HepG2 (cell line): ENCODE results near the gene SIAH1. TPM values are rescaled to one million over a fixed set of nuclear protein-coding genes. Genes with fewer than 3 reads are reported as not detected.

Experiments
- FOXA3 ChIP-seq: IDR thresholded peaks from 2 replicates; pipeline ENCODE4 v1.6.1; 2016; ENCODE audit warnings: missing genetic modification reagents, missing compliant biosample characterization
- PHF8 ChIP-seq: sonication (generic); formaldehyde crosslinking; IDR thresholded peaks from 2 replicates; pipeline ENCODE4 v1.5.0; 2020; ENCODE audit warnings: missing genetic modification reagents
- RERE ChIP-seq: IDR thresholded peaks from 2 replicates; pipeline ENCODE4 v1.6.1; 2016; ENCODE audit warnings: low read depth, missing genetic modification reagents, missing compliant biosample characterization
- SRSF1 ChIP-seq: fragments of 200-400 bp; formaldehyde crosslinking; optimal IDR thresholded peaks from 2 replicates; pipeline ENCODE3; 2017; ENCODE audit warnings: mild to moderate bottlenecking, low read depth, low read length, moderate library complexity
- TERF1 ChIP-seq: sonication (generic); formaldehyde crosslinking; IDR thresholded peaks from 2 replicates; pipeline ENCODE4 v1.8.0; 2022; ENCODE audit warnings: mild to moderate bottlenecking, missing genetic modification reagents, moderate library complexity
- YEATS4 ChIP-seq: sonication (generic); formaldehyde crosslinking; IDR thresholded peaks from 2 replicates; pipeline ENCODE4 v1.4.0; 2020; ENCODE audit warnings: missing genetic modification reagents, borderline replicate concordance
- ZBTB7B ChIP-seq: sonication (generic); formaldehyde crosslinking; IDR thresholded peaks from 2 replicates; pipeline ENCODE4 v1.4.0; 2020; ENCODE audit warnings: missing genetic modification reagents
- ZNF30 ChIP-seq: sonication (generic); formaldehyde crosslinking; IDR thresholded peaks from 2 replicates; pipeline ENCODE4 v1.5.0; 2020; ENCODE audit warnings: mild to moderate bottlenecking, missing genetic modification reagents
- ZNF329 ChIP-seq: sonication (generic); formaldehyde crosslinking; IDR thresholded peaks from 2 replicates; pipeline ENCODE4 v1.9.0; 2021; ENCODE audit warnings: low read depth, mild to moderate bottlenecking, missing genetic modification reagents
- ZNF766 ChIP-seq: sonication (generic); formaldehyde crosslinking; IDR thresholded peaks from 2 replicates; pipeline ENCODE4 v1.5.0; 2020; ENCODE audit warnings: missing genetic modification reagents, borderline replicate concordance
- polyA plus RNA-seq, 8 experiments: library from polyadenylated mRNA; depleted of rRNA in 3 of 8; stranded (reverse) in 7 of 8; unstranded in 1 of 8; fragments of >200 nt; fragmentation: Illumina TruSeq in 4 of 8; extraction: Trizol in 4 of 8; gene quantifications; 2 replicates each; pipeline versions ENCODE4 v1.2.1 to v1.2.3, GENCODE V29; 2011 to 2016; ENCODE audit warnings: low read depth in 4 of 8, missing spikeins in 1 of 8, mixed read lengths in 1 of 8; ENCODE audit not compliant: insufficient read depth in 1 of 8
- total RNA-seq, 5 experiments: library from RNA; depleted of rRNA; stranded (reverse); fragments of >200 nt; fragmentation: Illumina TruSeq; extraction: Trizol; gene quantifications; 2 replicates each; pipeline ENCODE4 v1.2.3, GENCODE V29; 2016; ENCODE audit warnings: low read depth in 1 of 5
- TF ChIP-seq, protein P1 (sequence below): sonication (generic); formaldehyde crosslinking; IDR thresholded peaks from 2 replicates; pipeline ENCODE4 v1.4.0; 2020; ENCODE audit warnings: missing genetic modification reagents
- TF ChIP-seq, protein P2 (sequence below): sonication (generic); formaldehyde crosslinking; IDR thresholded peaks from 2 replicates; pipeline ENCODE4 v1.4.0; 2020; ENCODE audit warnings: low read depth, missing genetic modification reagents
- TF ChIP-seq, protein P3 (sequence below): sonication (generic); formaldehyde crosslinking; conservative IDR thresholded peaks from 2 replicates; pipeline ENCODE4 v1.4.0; 2020; ENCODE audit warnings: missing genetic modification reagents

The SIAH1 gene
- total and polyA plus RNA-seq, 2 of the 13 experiments (the other 11 are each of a cell fraction or from before 2014, with no cell fraction given): 16.0 to 28.6 TPM

DNA sequence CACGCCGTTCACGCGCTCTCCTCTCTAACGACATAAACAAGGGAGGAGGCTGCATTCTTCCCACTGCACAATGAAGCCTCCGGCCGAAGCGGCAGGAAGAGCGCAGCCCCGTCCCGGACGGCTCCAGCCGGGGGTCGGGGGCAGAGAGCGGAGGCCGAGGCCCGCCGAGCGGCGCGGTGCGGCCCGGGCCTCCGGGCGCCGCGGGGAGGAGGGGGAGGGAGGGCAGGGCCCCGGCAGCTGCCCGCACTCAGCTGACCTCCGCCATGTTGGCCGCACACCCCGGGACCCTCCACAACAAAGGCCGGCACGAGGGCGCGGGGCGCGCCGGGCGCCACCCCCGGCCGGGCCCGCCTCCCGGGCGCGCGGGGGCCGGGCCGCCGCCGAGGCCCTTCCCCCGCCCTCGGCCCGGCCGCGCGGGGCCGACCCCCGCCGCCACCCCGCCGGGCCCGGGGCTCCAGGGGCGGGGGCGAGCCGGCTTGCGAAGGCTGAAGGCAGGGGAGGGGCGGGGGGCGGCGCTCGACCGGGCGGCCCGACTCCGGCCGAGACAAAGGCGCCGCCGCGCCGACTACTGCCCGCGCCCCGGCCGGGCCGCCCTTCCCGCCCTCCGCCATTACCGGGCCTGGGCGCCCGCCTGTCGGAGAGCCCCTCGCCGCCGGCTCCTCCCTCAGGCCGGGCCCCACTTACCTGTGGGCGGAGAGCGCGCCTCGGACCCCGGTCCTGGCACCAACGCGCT, 527 bp downstream of the SIAH1 start (continued):
- TF ChIP-seq, protein P1, sequence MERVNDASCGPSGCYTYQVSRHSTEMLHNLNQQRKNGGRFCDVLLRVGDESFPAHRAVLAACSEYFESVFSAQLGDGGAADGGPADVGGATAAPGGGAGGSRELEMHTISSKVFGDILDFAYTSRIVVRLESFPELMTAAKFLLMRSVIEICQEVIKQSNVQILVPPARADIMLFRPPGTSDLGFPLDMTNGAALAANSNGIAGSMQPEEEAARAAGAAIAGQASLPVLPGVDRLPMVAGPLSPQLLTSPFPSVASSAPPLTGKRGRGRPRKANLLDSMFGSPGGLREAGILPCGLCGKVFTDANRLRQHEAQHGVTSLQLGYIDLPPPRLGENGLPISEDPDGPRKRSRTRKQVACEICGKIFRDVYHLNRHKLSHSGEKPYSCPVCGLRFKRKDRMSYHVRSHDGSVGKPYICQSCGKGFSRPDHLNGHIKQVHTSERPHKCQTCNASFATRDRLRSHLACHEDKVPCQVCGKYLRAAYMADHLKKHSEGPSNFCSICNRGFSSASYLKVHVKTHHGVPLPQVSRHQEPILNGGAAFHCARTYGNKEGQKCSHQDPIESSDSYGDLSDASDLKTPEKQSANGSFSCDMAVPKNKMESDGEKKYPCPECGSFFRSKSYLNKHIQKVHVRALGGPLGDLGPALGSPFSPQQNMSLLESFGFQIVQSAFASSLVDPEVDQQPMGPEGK: 0 out of 2 replicates have a peak, but pooled peaks have one; percentile 29
- TF ChIP-seq SRSF1 (no peak), ZNF329 (CRISPR knock-in tag) (no peak), ZBTB7B (CRISPR knock-in tag) (no peak), FOXA3 (CRISPR knock-in tag) (0 out of 2 replicates have a peak, but pooled peaks have one; percentile 7), ZNF766 (no peak), PHF8 (CRISPR knock-in tag) (peak; percentile 56; the same call in 1 of the 2 replicates), TERF1 (CRISPR knock-in tag) (no peak), YEATS4 (peak; percentile 61; the same call in 1 of the 2 replicates), RERE (CRISPR knock-in tag) (peak; percentile 30; the same call in 1 of the 2 replicates), ZNF30 (CRISPR knock-in tag) (0 out of 2 replicates have a peak, but pooled peaks have one; percentile 20)
- TF ChIP-seq, protein P2, sequence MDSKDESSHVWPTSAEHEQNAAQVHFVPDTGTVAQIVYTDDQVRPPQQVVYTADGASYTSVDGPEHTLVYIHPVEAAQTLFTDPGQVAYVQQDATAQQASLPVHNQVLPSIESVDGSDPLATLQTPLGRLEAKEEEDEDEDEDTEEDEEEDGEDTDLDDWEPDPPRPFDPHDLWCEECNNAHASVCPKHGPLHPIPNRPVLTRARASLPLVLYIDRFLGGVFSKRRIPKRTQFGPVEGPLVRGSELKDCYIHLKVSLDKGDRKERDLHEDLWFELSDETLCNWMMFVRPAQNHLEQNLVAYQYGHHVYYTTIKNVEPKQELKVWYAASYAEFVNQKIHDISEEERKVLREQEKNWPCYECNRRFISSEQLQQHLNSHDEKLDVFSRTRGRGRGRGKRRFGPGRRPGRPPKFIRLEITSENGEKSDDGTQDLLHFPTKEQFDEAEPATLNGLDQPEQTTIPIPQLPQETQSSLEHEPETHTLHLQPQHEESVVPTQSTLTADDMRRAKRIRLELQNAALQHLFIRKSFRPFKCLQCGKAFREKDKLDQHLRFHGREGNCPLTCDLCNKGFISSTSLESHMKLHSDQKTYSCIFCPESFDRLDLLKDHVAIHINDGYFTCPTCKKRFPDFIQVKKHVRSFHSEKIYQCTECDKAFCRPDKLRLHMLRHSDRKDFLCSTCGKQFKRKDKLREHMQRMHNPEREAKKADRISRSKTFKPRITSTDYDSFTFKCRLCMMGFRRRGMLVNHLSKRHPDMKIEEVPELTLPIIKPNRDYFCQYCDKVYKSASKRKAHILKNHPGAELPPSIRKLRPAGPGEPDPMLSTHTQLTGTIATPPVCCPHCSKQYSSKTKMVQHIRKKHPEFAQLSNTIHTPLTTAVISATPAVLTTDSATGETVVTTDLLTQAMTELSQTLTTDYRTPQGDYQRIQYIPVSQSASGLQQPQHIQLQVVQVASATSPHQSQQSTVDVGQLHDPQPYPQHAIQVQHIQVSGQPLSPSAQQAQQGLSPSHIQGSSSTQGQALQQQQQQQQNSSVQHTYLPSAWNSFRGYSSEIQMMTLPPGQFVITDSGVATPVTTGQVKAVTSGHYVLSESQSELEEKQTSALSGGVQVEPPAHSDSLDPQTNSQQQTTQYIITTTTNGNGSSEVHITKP (CRISPR knock-in tag): no peak
- TF ChIP-seq, protein P3, sequence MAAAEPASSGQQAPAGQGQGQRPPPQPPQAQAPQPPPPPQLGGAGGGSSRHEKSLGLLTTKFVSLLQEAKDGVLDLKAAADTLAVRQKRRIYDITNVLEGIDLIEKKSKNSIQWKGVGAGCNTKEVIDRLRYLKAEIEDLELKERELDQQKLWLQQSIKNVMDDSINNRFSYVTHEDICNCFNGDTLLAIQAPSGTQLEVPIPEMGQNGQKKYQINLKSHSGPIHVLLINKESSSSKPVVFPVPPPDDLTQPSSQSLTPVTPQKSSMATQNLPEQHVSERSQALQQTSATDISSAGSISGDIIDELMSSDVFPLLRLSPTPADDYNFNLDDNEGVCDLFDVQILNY (CRISPR knock-in tag): peak; percentile 29; the same call in 1 of the 2 replicates
